HepG2 (cell line): ENCODE results near the gene CES3.
"Not testable (repeated sequence)": the region's sequence is repeated elsewhere in the genome, so short reads cannot be mapped to it uniquely, and the experiment has no call there.

ENCODE experiments used
- NR2F1 ChIP-seq, 2 experiments: fragments of 450-650 bp in 1 of 2; formaldehyde crosslinking in 1 of 2; IDR thresholded peaks; 2 replicates each; pipeline versions ENCODE4 v1.5.0 to v1.6.1; 2016 to 2020; ENCODE audit warnings: mild to moderate bottlenecking in 1 of 2, missing compliant biosample characterization in 1 of 2, missing genetic modification reagents in 1 of 2, moderate library complexity in 1 of 2
- POLR2AphosphoS5 ChIP-seq: IDR thresholded peaks from 2 replicates; pipeline ENCODE4 v1.6.1; 2012; ENCODE audit warnings: low read depth, low read length
- SIN3B ChIP-seq: fragments of 150-350 bp; IDR thresholded peaks from 2 replicates; pipeline ENCODE4 v1.6.1; 2014; ENCODE audit warnings: low read length
- SP4 ChIP-seq: sonication (generic); formaldehyde crosslinking; IDR thresholded peaks from 2 replicates; pipeline ENCODE4 v1.8.1; 2023; ENCODE audit warnings: mild to moderate bottlenecking, missing genetic modification reagents
- ZBTB7A ChIP-seq: sonication (generic); formaldehyde crosslinking; IDR thresholded peaks from 2 replicates; pipeline ENCODE4 v1.8.0; 2022; ENCODE audit warnings: mild to moderate bottlenecking, missing genetic modification reagents
- TF ChIP-seq, protein P1 (sequence below): sonication (generic); formaldehyde crosslinking; IDR thresholded peaks from 2 replicates; pipeline ENCODE4 v1.8.1; 2023; ENCODE audit warnings: mild to moderate bottlenecking, moderate library complexity, missing genetic modification reagents

DNA sequence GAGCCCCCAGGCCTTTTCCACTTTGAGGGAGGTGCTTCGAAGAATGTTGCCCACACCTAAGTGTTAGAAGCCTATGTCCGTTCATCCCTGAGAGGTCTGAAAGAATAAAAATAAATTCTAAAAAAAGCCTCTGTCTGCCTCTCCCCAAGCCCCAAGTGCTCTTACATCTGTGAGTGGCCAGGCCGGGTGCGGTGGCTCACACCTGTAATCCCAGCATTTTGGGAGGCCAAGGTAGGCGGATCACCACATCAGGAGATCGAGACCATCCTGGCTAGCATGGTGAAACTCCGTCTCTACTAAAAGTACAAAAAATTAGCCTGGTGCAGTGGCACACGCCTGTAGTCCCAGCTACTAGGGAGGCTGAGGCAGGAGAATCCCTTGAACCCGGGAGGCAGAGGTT is 16.1 kb upstream of the CES3 start:
- TF ChIP-seq SP4 (CRISPR knock-in tag); SIN3B; POLR2AphosphoS5; NR2F1 (CRISPR knock-in tag; IDR thresholded peaks at IDR 0.05); ZBTB7A: not testable (repeated sequence)
- TF ChIP-seq, protein P1, sequence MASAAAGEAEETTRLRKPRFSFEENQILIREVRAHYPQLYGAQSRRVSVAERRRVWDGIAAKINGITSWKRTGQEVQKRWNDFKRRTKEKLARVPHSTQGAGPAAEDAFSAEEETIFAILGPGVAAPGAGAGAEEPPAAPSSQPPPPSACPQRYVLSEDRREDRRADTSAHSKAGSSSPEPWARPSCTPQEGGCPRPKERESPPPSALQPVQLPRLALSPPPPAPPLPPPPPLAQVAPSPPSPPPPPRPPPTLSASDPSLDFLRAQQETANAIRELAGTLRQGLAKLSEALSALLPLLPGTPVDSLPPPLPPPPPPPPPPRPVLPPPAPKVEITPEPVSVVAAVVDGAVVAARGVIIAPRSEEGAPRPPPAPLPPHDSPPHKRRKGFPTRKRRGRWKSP = not testable (repeated sequence)
